ENCODE data around the gene TBL1X. TPM values are rescaled to one million over a fixed set of nuclear protein-coding genes. Genes with fewer than 3 reads are reported as not detected.

Gene TBL1X
- polyA plus RNA-seq, 1 donor (not counting 4 experiments of a cell fraction or from before 2014, with no cell fraction given): 2.2 TPM

- Histone ChIP-seq H3K27me3 (ENCODE audit: control insufficient read depth, extremely low read depth, insufficient read depth, low read length) (peaks cover 4% of the 10 kb centered on the region), H3K36me3 (ENCODE audit: control insufficient read depth in 2 of 2, extremely low read depth in 1 of 2, insufficient read depth in 2 of 2, low read length in 2 of 2) (no peaks in the 10 kb centered on the region), H3K4me2 (ENCODE audit: control insufficient read depth, extremely low read depth, insufficient read depth, low read depth, low read length) (no peak overlapping the region), H3K9me3 (ENCODE audit: control insufficient read depth, low read depth, low read length) (no peaks in the 10 kb centered on the region), H3K9ac (ENCODE audit: control insufficient read depth, extremely low read depth, insufficient read depth, low read length) (no peak overlapping the region), H2AFZ (ENCODE audit: control insufficient read depth, low read length) (no peak overlapping the region), H3K9me1 (ENCODE audit: control insufficient read depth, extremely low read depth, insufficient read depth, low read length) (no peaks in the 10 kb centered on the region), H3K4me3 (ENCODE audit: control insufficient read depth in 2 of 3, extremely low read depth in 1 of 3, insufficient read depth in 2 of 3, low read depth in 1 of 3, low read length in 3 of 3) (no peak overlapping the region), H3K4me1 (ENCODE audit: control insufficient read depth, extremely low read depth, insufficient read depth, low read length) (no peaks in the 10 kb centered on the region), H4K20me1 (ENCODE audit: control insufficient read depth, extremely low read depth, insufficient read depth, low read length) (no peaks in the 10 kb centered on the region), H3K27ac (ENCODE audit: control insufficient read depth, insufficient read depth, low read length) (no peak overlapping the region), H3K79me2 (ENCODE audit: control insufficient read depth, insufficient read depth, low read length) (no peaks in the 10 kb centered on the region)
- dilution Hi-C loops (cut with MboI; ENCODE audit: extremely low pct_ligation_motif_present, low sequenced_read_pairs): no loop called here
- TF ChIP-seq CTCF (optimal IDR thresholded peaks at IDR 0.05 in 1 of 3, IDR thresholded peaks at IDR 0.05 in 1 of 3, conservative IDR thresholded peaks at IDR 0.05 in 1 of 3; ENCODE audit: extremely low read depth in 1 of 3, insufficient read depth in 2 of 3, low read length in 3 of 3) (no peak), EZH2 (IDR thresholded peaks at IDR 0.05; ENCODE audit: low read length) (no peak)
- no peak for DNase-seq (ENCODE audit: low read depth, low spot score)
- no peak for FAIRE-seq
These were observed 30.6 kb downstream of the TBL1X start for GRCh38 chrX:9495496-9495895.

GRCh38 chrX:9498236-9498635 is 33.4 kb downstream of the TBL1X start:
- FAIRE-seq (no peak), DNase-seq (ENCODE audit: low read depth, low spot score) (no peak)
- H3K36me3 ChIP-seq (ENCODE audit: control insufficient read depth in 2 of 2, extremely low read depth in 1 of 2, insufficient read depth in 2 of 2, low read length in 2 of 2): no peaks in the 10 kb centered on the region
- H3K9me3 ChIP-seq (ENCODE audit: control insufficient read depth, low read depth, low read length): no peaks in the 10 kb centered on the region
- no peak overlapping the region for H3K27ac ChIP-seq (ENCODE audit: control insufficient read depth, insufficient read depth, low read length)
- peaks cover 4% of the 10 kb centered on the region for H3K27me3 ChIP-seq (ENCODE audit: control insufficient read depth, extremely low read depth, insufficient read depth, low read length)
- H3K4me1 ChIP-seq (ENCODE audit: control insufficient read depth, extremely low read depth, insufficient read depth, low read length): no peaks in the 10 kb centered on the region
- no peak overlapping the region for H3K9ac ChIP-seq (ENCODE audit: control insufficient read depth, extremely low read depth, insufficient read depth, low read length)
- dilution Hi-C loops (cut with MboI; ENCODE audit: extremely low pct_ligation_motif_present, low sequenced_read_pairs): no loop called here
- no peaks in the 10 kb centered on the region for H3K79me2 ChIP-seq (ENCODE audit: control insufficient read depth, insufficient read depth, low read length)
- H3K4me2 ChIP-seq (ENCODE audit: control insufficient read depth, extremely low read depth, insufficient read depth, low read depth, low read length): no peak overlapping the region
- H2AFZ ChIP-seq (ENCODE audit: control insufficient read depth, low read length): no peak overlapping the region
- no peak overlapping the region for H3K4me3 ChIP-seq (ENCODE audit: control insufficient read depth in 2 of 3, extremely low read depth in 1 of 3, insufficient read depth in 2 of 3, low read depth in 1 of 3, low read length in 3 of 3)
- no peaks in the 10 kb centered on the region for H4K20me1 ChIP-seq (ENCODE audit: control insufficient read depth, extremely low read depth, insufficient read depth, low read length)
- TF ChIP-seq CTCF (optimal IDR thresholded peaks at IDR 0.05 in 1 of 3, IDR thresholded peaks at IDR 0.05 in 1 of 3, conservative IDR thresholded peaks at IDR 0.05 in 1 of 3; ENCODE audit: extremely low read depth in 1 of 3, insufficient read depth in 2 of 3, low read length in 3 of 3): no peak
- TF ChIP-seq EZH2 (IDR thresholded peaks at IDR 0.05; ENCODE audit: low read length): no peak
- no peaks in the 10 kb centered on the region for H3K9me1 ChIP-seq (ENCODE audit: control insufficient read depth, extremely low read depth, insufficient read depth, low read length)

Measured in keratinocyte (primary cell).